ENCODE measurements around the gene ZMYM2. TPM values are rescaled to one million over a fixed set of nuclear protein-coding genes. Genes with fewer than 3 reads are reported as not detected.

The ZMYM2 gene
- total RNA-seq, 4 donors from 2014 or later, result 33.4 to 91.1 (median 63.6) TPM

DNA sequence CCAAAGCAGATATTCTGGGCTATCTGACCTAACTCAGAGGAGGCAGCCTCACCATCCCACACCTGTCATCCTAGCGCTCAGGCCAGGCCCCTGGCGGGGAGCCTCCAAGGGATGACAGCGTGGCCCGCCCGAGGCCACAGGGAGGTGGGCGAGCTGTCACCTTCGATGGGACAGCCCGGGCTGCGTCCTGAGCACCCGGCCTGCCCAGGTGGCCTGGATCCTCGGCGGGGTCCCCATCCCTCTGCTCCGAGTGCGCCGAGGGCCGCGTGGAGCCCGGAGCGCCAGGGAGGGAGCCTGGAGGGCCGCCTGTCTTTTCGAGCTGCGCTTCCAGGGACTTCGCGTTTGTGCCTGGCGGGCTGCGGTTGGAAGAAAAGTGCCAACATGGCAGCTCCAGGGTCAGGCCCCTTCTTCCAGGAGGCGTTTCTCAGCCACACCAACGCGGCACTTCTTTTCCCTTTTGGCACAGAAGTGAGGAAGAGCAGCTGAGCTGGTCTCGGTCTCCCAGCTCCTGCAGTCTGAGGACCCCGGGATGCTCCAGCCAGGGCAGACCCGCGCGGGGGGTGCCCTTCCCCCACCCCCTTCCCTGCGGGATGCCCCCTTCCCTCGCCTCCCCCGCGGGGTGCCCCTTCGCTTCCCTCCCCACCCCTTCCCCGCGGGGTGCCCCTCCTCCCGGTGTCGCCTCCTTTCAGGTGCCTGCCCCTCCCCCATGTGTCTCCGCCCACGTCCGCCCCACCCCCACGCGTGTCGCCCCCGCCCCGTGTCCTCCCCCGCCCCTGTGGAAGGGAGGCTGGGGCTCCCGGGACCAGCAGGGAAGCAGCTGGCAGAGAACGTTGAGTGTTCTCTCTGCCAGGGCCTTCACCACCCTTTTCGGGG lies 160.0 kb downstream of the ZMYM2 start:
- in situ Hi-C loops (cut with MboI; ENCODE audit: low pct_ligation_motif_present in 1 of 4, low pct_unique_long_range_greater_than_20kb in 1 of 4, low sequenced_read_pairs in 3 of 4), result no loop called here
- peak; percentile 76 for DNase-seq
- peaks cover 0 to 28% (median 22%) of the 10 kb centered on the region in 4 donors for H3K4me1 ChIP-seq
- no peak for TF ChIP-seq POLR2AphosphoS5 (IDR thresholded peaks at IDR 0.05)
- TF ChIP-seq, protein P1, sequence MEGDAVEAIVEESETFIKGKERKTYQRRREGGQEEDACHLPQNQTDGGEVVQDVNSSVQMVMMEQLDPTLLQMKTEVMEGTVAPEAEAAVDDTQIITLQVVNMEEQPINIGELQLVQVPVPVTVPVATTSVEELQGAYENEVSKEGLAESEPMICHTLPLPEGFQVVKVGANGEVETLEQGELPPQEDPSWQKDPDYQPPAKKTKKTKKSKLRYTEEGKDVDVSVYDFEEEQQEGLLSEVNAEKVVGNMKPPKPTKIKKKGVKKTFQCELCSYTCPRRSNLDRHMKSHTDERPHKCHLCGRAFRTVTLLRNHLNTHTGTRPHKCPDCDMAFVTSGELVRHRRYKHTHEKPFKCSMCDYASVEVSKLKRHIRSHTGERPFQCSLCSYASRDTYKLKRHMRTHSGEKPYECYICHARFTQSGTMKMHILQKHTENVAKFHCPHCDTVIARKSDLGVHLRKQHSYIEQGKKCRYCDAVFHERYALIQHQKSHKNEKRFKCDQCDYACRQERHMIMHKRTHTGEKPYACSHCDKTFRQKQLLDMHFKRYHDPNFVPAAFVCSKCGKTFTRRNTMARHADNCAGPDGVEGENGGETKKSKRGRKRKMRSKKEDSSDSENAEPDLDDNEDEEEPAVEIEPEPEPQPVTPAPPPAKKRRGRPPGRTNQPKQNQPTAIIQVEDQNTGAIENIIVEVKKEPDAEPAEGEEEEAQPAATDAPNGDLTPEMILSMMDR (IDR thresholded peaks at IDR 0.05), result peak in 2 of 5 experiments; percentile 5 to 20
- intact Hi-C loops (cut with DNase I; ENCODE audit: low total_unique reads), result no loop called here
- peak overlapping the region; percentile 18 to 75 (median 49) for H3K4me3 ChIP-seq
- H3K27me3 ChIP-seq, result no peaks in the 10 kb centered on the region
- no peaks in the 10 kb centered on the region for H3K9me3 ChIP-seq
- 20% methylated on average over 26 of the region's 55 CpGs; no CpG with 5 or more reads in 1 of the 2 donors for WGBS, 2 donors (ENCODE audit: low coverage in 1 of 2)
- H3K27ac ChIP-seq, result peak overlapping the region; percentile 82 to 94 (median 90)
- no peaks in the 10 kb centered on the region for H3K36me3 ChIP-seq

DNA sequence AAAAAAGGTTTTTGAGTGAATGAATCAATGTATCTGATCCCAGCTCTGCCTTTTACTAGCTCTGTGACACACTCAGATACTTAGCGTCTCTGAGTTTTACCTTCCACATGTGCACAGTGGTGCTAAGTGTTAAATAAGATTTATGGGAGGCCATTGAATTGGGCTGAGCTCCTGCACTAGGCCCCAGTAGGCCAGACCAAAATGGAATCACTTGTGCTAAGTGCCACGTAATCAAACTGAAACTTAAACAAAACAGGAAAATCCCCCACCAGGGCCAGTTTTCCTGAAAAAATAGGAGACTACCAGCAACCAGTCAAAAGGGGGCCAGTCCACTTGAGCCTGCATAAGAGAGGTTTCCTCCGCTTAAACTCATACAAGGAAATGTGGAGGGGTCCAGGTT lies 161.4 kb downstream of the ZMYM2 start:
- peak overlapping the region in 3 of 4 donors; percentile 23 to 75 (median 30) for H3K4me3 ChIP-seq
- no peaks in the 10 kb centered on the region for H3K36me3 ChIP-seq
- H3K27ac ChIP-seq, result peak overlapping the region; percentile 82 to 94 (median 90)
- intact Hi-C loops (cut with DNase I; ENCODE audit: low total_unique reads) (no loop called here), in situ Hi-C loops (cut with MboI; ENCODE audit: low pct_ligation_motif_present in 1 of 4, low pct_unique_long_range_greater_than_20kb in 1 of 4, low sequenced_read_pairs in 3 of 4) (no loop called here)
- TF ChIP-seq POLR2A (IDR thresholded peaks at IDR 0.05) (no peak), EP300 (IDR thresholded peaks at IDR 0.05; ENCODE audit: low read depth) (no peak), POLR2AphosphoS5 (IDR thresholded peaks at IDR 0.05) (no peak)
- TF ChIP-seq, protein P1 (IDR thresholded peaks at IDR 0.05), result no peak
- WGBS, 2 donors (ENCODE audit: low coverage in 1 of 2), result 75 to 83% methylated on average over 1 to 3 of the region's 3 CpGs
- no peaks in the 10 kb centered on the region for H3K9me3 ChIP-seq
- no peak for DNase-seq
- peaks cover 0 to 28% (median 22%) of the 10 kb centered on the region in 4 donors for H3K4me1 ChIP-seq
- H3K27me3 ChIP-seq, result no peaks in the 10 kb centered on the region

DNA sequence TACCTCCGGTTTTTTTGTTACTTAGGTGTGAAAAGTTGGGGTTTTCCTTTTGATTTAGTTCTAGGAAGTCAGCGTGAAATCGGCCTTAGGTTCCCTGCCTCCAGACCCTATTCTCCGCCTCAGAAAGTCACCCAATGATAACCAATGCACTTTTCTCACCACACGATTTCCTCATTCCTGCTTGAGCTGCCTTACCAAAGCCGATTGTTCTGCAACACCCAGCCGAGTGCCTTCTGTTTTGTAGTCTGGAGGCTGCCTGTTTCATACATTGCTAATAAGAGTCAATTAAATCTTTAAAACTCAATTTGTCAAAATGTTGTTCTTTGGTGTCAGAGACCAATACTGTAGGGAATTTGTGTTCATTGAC lies 162.6 kb downstream of the ZMYM2 start:
- in situ Hi-C loops (cut with MboI; ENCODE audit: low pct_ligation_motif_present in 1 of 4, low pct_unique_long_range_greater_than_20kb in 1 of 4, low sequenced_read_pairs in 3 of 4), result no loop called here
- peak overlapping the region; percentile 82 to 94 (median 90) for H3K27ac ChIP-seq
- peak overlapping the region in 3 of 4 donors; percentile 23 to 34 (median 30) for H3K4me3 ChIP-seq
- intact Hi-C loops (cut with DNase I; ENCODE audit: low total_unique reads), result no loop called here
- TF ChIP-seq POLR2A (IDR thresholded peaks at IDR 0.05) (no peak), EP300 (IDR thresholded peaks at IDR 0.05; ENCODE audit: low read depth) (no peak), POLR2AphosphoS5 (IDR thresholded peaks at IDR 0.05) (no peak)
- TF ChIP-seq, protein P1 (IDR thresholded peaks at IDR 0.05), result no peak
- no peaks in the 10 kb centered on the region for H3K36me3 ChIP-seq
- WGBS, 2 donors (ENCODE audit: low coverage in 1 of 2), result 37% methylated on average over 7 of the region's 7 CpGs; no CpG with 5 or more reads in 1 of the 2 donors
- no peaks in the 10 kb centered on the region for H3K27me3 ChIP-seq
- H3K4me1 ChIP-seq, result peaks cover 0 to 36% (median 26%) of the 10 kb centered on the region in 4 donors
- no peak for DNase-seq
- no peaks in the 10 kb centered on the region for H3K9me3 ChIP-seq

GRCh38 chr13:20124303-20124702 lies 165.8 kb downstream of the ZMYM2 start:
- no peaks in the 10 kb centered on the region for H3K36me3 ChIP-seq
- no peak for TF ChIP-seq POLR2A (IDR thresholded peaks at IDR 0.05)
- TF ChIP-seq EP300 (IDR thresholded peaks at IDR 0.05; ENCODE audit: low read depth), result no peak
- no peak for TF ChIP-seq POLR2AphosphoS5 (IDR thresholded peaks at IDR 0.05)
- TF ChIP-seq, protein P1 (IDR thresholded peaks at IDR 0.05), result no peak
- no peaks in the 10 kb centered on the region for H3K9me3 ChIP-seq
- H3K4me1 ChIP-seq, result peaks cover 0 to 45% (median 36%) of the 10 kb centered on the region in 4 donors
- DNase-seq, result no peak
- no peak overlapping the region for H3K4me3 ChIP-seq
- no peak overlapping the region for H3K27ac ChIP-seq
- 86 to 87% methylated on average over 1 of the region's 1 CpG for WGBS, 2 donors (ENCODE audit: low coverage in 1 of 2)
- intact Hi-C loops (cut with DNase I; ENCODE audit: low total_unique reads), result no loop called here
- in situ Hi-C loops (cut with MboI; ENCODE audit: low pct_ligation_motif_present in 1 of 4, low pct_unique_long_range_greater_than_20kb in 1 of 4, low sequenced_read_pairs in 3 of 4), result no loop called here
- peaks cover 13% of the 10 kb centered on the region for H3K27me3 ChIP-seq
